GM23338 (cell line): ENCODE measurements around the gene MPHOSPH8. TPM values are rescaled to one million over a fixed set of nuclear protein-coding genes. Genes with fewer than 3 reads are reported as not detected.

Experiments
- CREB1 ChIP-seq: fragments of 250-450 bp; sonication (Bioruptor Pico); IDR thresholded peaks from 2 replicates; pipeline ENCODE4 v1.5.0; 2020; ENCODE audit warnings: low read depth, mild to moderate bottlenecking, moderate library complexity
- CTCF ChIP-seq, 2 experiments: fragments of 200-600 bp in 1 of 2; sonication (generic) in 1 of 2; conservative IDR thresholded peaks; 2 replicates each; pipeline versions ENCODE4 v1.5.1 to v1.6.1; 2016 to 2017; ENCODE audit warnings: antibody characterized with exemption in 2 of 2, low read depth in 2 of 2, mild to moderate bottlenecking in 2 of 2, moderate library complexity in 1 of 2
- REST ChIP-seq: IDR thresholded peaks from one replicate; pipeline ENCODE4 v1.6.1; 2018; ENCODE audit warnings: antibody characterized with exemption; ENCODE audit not compliant: unreplicated experiment
- ZNF462 ChIP-seq: fragments of 250-450 bp; sonication (Bioruptor Pico); IDR thresholded peaks from 2 replicates; pipeline ENCODE4 v1.5.0; 2020; ENCODE audit warnings: mild to moderate bottlenecking, moderate library complexity
- polyA plus RNA-seq: library from polyadenylated mRNA; unstranded; fragments of >200 nt; fragmentation: Nextera tagmentation; extraction: Ambion mirVana; gene quantifications from 2 replicates; pipeline ENCODE4 v1.2.1, GENCODE V29; 2016
- total RNA-seq: library from RNA; depleted of rRNA; stranded (reverse); fragments of >200 nt; shearing (Covaris generic); gene quantifications from 2 replicates; pipeline ENCODE4 v1.2.3, GENCODE V29; 2014

MPHOSPH8 gene
- total and polyA plus RNA-seq, 2 experiments from 2014 or later: 15.6 to 31.9 TPM

- no peak for TF ChIP-seq ZNF462
- no peak for TF ChIP-seq REST
- TF ChIP-seq CREB1: no peak
- TF ChIP-seq CTCF (conservative IDR thresholded peaks at IDR 0.05; ENCODE audit: low read depth in 2 of 2): no peak
Measured at GRCh38 chr13:19606152-19606551, 27.3 kb upstream of the MPHOSPH8 start (continued).
